Lung (tissue), 16 donors: ENCODE data around the gene OR2T4. TPM values are rescaled to one million over a fixed set of nuclear protein-coding genes. Genes with fewer than 3 reads are reported as not detected.

Source experiments
- ATAC-seq: fragments of 200-7000 bp; cut with Tn5 transposase; one replicate; pipeline ENCODE4 v1.9.1; 2020; ENCODE audit warnings: moderate number of reproducible peaks; ENCODE audit not compliant: insufficient read depth, low FRiP score
- DNase-seq, 3 donors: peaks; one replicate each; pipeline ENCODE4 v3.0.0-alpha.2; 2013 to 2017
- H3K27ac ChIP-seq, 2 donors: one replicate each; pipeline ENCODE4 v1.5.1; 2013; ENCODE audit warnings: mild to moderate bottlenecking in 2 of 2, moderate library complexity in 2 of 2, control low read depth in 1 of 2, inconsistent platforms in 1 of 2, low read depth in 1 of 2, low read length in 1 of 2
- H3K27me3 ChIP-seq, 3 donors: one replicate each; pipeline ENCODE4 v1.5.1; 2013; ENCODE audit warnings: low read length in 2 of 3; ENCODE audit not compliant: control insufficient read depth in 3 of 3, insufficient read depth in 3 of 3
- H3K36me3 ChIP-seq, 4 donors: one replicate each; pipeline ENCODE4 v1.5.1; 2013; ENCODE audit warnings: low read length in 4 of 4, mild to moderate bottlenecking in 1 of 4, moderate library complexity in 1 of 4; ENCODE audit not compliant: control insufficient read depth in 4 of 4, insufficient read depth in 4 of 4
- H3K4me1 ChIP-seq, 5 donors: one replicate each; pipeline ENCODE4 v1.5.1; 2013; ENCODE audit warnings: low read length in 5 of 5, mild to moderate bottlenecking in 2 of 5, moderate library complexity in 1 of 5; ENCODE audit not compliant: control insufficient read depth in 5 of 5, insufficient read depth in 5 of 5
- H3K4me3 ChIP-seq: one replicate; pipeline ENCODE4 v1.5.1; 2013; ENCODE audit warnings: mild to moderate bottlenecking, control low read depth, moderate library complexity
- H3K9ac ChIP-seq, 2 donors: one replicate each; pipeline ENCODE4 v1.5.1; 2013; ENCODE audit warnings: low read length in 2 of 2, control low read depth in 1 of 2; ENCODE audit not compliant: insufficient read depth in 1 of 2
- H3K9me3 ChIP-seq, 4 donors: one replicate each; pipeline ENCODE4 v1.5.1; 2013; ENCODE audit warnings: low read length in 3 of 4, mild to moderate bottlenecking in 1 of 4, moderate library complexity in 1 of 4; ENCODE audit not compliant: control insufficient read depth in 4 of 4, insufficient read depth in 3 of 4
- WGBS, 2 donors: extraction: QIAGEN DNeasy Blood & Tissue Kit; methylation state at CpG; one replicate each; pipeline ENCODE4 v1.1.7; 2013; 5-methylcytosine and 5-hydroxymethylcytosine counted together
- long read RNA-seq, 5 donors: transcript quantifications; one replicate each; lab custom pipeline, GENCODE V29; 2026
- polyA plus RNA-seq, 2 donors: library from polyadenylated mRNA; stranded (reverse); fragments of 200-250 nt; gene quantifications; one replicate each; pipeline ENCODE4 v1.2.1, GENCODE V29; 2013
- total RNA-seq, 2 donors: library from RNA; depleted of rRNA in 1 of 2; stranded (reverse); fragments of >200 nt in 1 of 2; gene quantifications; one replicate each; pipeline ENCODE4 v1.2.1, GENCODE V29; 2014 to 2021
- TF ChIP-seq, protein P1 (sequence below): IDR thresholded peaks from 2 replicates; pipeline ENCODE4 v1.5.1; 2012; ENCODE audit warnings: mild to moderate bottlenecking; ENCODE audit errors: control extremely low read depth, extremely low read depth
- donor health status: control.
- donor health status: control.
- donor health status: Bipolar disorder and iron deficiency.
- donor health status: healthy.
- donor health status: DM: yes; HTN: yes; CAD: no.

OR2T4 gene, protein sequence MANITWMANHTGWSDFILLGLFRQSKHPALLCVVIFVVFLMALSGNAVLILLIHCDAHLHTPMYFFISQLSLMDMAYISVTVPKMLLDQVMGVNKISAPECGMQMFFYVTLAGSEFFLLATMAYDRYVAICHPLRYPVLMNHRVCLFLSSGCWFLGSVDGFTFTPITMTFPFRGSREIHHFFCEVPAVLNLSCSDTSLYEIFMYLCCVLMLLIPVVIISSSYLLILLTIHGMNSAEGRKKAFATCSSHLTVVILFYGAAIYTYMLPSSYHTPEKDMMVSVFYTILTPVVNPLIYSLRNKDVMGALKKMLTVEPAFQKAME
- total RNA-seq (not detected), polyA plus RNA-seq (not detected)
- long read RNA-seq, donor 1: 0 reads
- long read RNA-seq, donor 2: 0 reads
- long read RNA-seq, donor 3: 0 reads
- long read RNA-seq, donor 4: 0 reads
- long read RNA-seq, donor 5: 0 reads

DNA sequence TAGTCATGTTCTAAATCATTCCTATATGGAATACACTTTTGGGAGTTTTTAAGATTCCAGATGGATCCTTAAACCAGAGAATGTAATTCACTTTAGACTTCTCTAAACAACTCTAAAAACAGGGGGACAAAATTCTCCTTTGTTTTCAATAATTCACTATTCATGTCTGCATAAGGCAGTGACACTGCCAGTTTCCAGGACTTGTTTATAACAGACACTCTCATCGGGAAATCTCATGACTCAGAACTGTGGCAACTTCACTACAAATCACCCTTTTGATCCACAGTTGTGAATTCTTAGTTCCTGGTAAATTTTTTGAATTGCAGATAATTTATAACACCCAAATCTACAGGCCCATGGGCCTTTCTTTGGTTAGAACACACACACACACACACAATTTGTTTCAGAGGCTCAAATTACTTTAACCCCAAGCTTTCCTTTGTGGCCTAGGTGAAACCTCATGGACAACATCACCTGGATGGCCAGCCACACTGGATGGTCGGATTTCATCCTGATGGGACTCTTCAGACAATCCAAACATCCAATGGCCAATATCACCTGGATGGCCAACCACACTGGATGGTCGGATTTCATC is at the start of gene OR2T4:
Gene OR2T4 (plus strand): TSS at position 545 of the 595 bp plus-strand sequence. CDS start 0 bp downstream, at position 545.
- no peaks in the 10 kb centered on the region for H3K27me3 ChIP-seq
- ATAC-seq (no peak), DNase-seq (no peak)
- H3K9me3 ChIP-seq: peaks cover 0 to 9% (median under 1%) of the 10 kb centered on the region in 4 donors
- H3K36me3 ChIP-seq: no peaks in the 10 kb centered on the region
- 51 to 55% methylated on average over 3 of the region's 3 CpGs for WGBS, 2 donors
- no peak within 1 kb of the TSS for H3K4me3 ChIP-seq
- TF ChIP-seq, protein P1, sequence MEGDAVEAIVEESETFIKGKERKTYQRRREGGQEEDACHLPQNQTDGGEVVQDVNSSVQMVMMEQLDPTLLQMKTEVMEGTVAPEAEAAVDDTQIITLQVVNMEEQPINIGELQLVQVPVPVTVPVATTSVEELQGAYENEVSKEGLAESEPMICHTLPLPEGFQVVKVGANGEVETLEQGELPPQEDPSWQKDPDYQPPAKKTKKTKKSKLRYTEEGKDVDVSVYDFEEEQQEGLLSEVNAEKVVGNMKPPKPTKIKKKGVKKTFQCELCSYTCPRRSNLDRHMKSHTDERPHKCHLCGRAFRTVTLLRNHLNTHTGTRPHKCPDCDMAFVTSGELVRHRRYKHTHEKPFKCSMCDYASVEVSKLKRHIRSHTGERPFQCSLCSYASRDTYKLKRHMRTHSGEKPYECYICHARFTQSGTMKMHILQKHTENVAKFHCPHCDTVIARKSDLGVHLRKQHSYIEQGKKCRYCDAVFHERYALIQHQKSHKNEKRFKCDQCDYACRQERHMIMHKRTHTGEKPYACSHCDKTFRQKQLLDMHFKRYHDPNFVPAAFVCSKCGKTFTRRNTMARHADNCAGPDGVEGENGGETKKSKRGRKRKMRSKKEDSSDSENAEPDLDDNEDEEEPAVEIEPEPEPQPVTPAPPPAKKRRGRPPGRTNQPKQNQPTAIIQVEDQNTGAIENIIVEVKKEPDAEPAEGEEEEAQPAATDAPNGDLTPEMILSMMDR: no peak
- H3K4me1 ChIP-seq: no peaks in the 10 kb centered on the region
- no peak within 1 kb of the TSS for H3K27ac ChIP-seq
- H3K9ac ChIP-seq: no peak within 1 kb of the TSS

DNA sequence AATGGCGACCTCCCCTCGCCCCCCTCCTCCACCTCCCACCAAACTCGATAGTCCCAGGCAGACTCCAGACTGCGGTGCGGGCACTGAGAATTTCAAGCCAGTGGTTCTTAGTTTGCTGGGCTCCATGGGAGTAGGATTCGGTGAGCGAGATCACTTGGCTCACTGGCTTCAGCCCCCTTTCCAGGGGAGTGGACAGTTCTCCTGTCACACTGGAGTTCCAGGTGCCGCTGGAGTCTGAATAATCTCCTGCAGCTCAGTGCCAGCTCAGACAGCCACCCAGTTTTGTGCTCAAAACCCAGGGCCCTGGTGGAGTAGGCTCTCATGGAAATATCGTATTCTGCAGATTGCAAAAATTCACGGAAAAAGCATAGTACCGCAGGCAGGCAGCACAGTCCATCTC is 44.7 kb upstream of the OR2T4 start:
- TF ChIP-seq, protein P1: no peak
- H3K9ac ChIP-seq: no peak overlapping the region
- no peaks in the 10 kb centered on the region for H3K27me3 ChIP-seq
- H3K27ac ChIP-seq: no peak overlapping the region
- DNase-seq: no peak
- no peaks in the 10 kb centered on the region for H3K36me3 ChIP-seq
- H3K4me1 ChIP-seq: no peaks in the 10 kb centered on the region
- 87 to 91% methylated on average over 11 of the region's 11 CpGs for whole genome bisulfite sequencing, 2 donors
- no peak for ATAC-seq
- no peak overlapping the region for H3K4me3 ChIP-seq
- peaks cover 0 to 15% (median 3%) of the 10 kb centered on the region in 4 donors for H3K9me3 ChIP-seq

DNA sequence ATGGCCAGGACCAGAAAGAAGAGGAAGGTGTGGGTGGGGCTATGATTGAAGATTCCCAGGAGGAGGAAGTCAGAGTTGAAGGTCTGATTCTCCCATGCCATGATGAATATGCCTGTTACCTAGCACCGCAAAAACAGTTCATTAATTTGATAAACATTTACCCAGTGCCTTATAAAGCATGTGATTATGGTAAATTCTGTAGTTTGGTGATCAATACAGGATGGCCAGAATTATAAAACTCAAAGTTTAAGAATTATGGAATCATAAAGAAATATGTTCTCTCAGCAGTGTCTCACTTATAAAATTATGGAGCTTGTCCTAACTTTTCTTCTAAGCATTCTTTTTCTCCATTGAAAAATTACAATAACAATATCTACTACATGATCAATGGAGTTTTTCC is 37.0 kb upstream of the OR2T4 start, which contains the start of gene OR2M7:
Gene OR2M7 (minus strand): TSS at position 101 of the 400 bp plus-strand sequence. CDS start 0 bp downstream, at position 101.
- Histone ChIP-seq H3K9me3 (peaks cover 0 to 7% (median 1%) of the 10 kb centered on the region in 4 donors), H3K4me3 (no peak within 1 kb of the TSS), H3K27me3 (no peaks in the 10 kb centered on the region), H3K27ac (no peak within 1 kb of the TSS), H3K36me3 (no peaks in the 10 kb centered on the region), H3K4me1 (no peaks in the 10 kb centered on the region), H3K9ac (no peak within 1 kb of the TSS)
- ATAC-seq (no peak), DNase-seq (no peak)
- TF ChIP-seq, protein P1: no peak
- 92 to 94% methylated on average over 1 of the region's 1 CpG for WGBS, 2 donors
